Astrocyte (in vitro differentiated cells and primary cell): Measurements from ENCODE around the gene DSCAM.

Source experiments
- CTCF ChIP-seq: IDR thresholded peaks from 2 replicates; pipeline ENCODE4 v1.5.1; 2011; ENCODE audit warnings: low read depth, mild to moderate bottlenecking, inconsistent platforms, low read length, moderate library complexity; ENCODE audit not compliant: insufficient read depth
- EZH2 ChIP-seq: IDR thresholded peaks from 2 replicates; pipeline ENCODE4 v1.6.1; 2012; ENCODE audit warnings: mild to moderate bottlenecking, low read length, inconsistent platforms; ENCODE audit not compliant: insufficient read depth

- no peak for TF ChIP-seq EZH2
- TF ChIP-seq CTCF, result no peak
These were observed 356.6 kb downstream of the DSCAM start for GRCh38 chr21:40490408-40490807.
